ENCODE measurements around the gene DAGLA.

The DAGLA gene

GRCh38 chr11:61688365-61689163 is 8.4 kb downstream of the DAGLA start:
- no peak for DNase-seq (ENCODE audit: low spot score)
- no peak for FAIRE-seq

DNA sequence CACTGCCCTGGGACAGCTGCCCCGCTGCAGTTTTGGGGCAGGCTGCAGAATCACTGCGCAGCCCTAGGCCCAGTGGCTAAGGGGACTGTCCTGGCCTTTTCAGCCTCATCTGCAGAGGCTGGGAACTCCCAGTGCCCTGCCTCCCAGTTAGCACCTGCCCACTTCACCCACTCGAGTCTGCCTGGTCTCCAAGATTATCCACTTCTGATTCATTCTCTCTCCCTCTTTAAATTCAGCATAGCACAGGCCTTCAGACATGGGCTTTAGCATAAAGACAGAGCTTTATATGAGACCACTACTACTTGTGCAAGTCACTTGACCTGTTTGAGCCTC is 8.9 kb downstream of the DAGLA start:
- DNase-seq (ENCODE audit: low spot score): no peak

GRCh38 chr11:61690706-61691379 is 10.7 kb downstream of the DAGLA start:
- no peak for FAIRE-seq

More for the DNA sequence above, 8.9 kb downstream of the DAGLA start:
- no peak for FAIRE-seq

DNA sequence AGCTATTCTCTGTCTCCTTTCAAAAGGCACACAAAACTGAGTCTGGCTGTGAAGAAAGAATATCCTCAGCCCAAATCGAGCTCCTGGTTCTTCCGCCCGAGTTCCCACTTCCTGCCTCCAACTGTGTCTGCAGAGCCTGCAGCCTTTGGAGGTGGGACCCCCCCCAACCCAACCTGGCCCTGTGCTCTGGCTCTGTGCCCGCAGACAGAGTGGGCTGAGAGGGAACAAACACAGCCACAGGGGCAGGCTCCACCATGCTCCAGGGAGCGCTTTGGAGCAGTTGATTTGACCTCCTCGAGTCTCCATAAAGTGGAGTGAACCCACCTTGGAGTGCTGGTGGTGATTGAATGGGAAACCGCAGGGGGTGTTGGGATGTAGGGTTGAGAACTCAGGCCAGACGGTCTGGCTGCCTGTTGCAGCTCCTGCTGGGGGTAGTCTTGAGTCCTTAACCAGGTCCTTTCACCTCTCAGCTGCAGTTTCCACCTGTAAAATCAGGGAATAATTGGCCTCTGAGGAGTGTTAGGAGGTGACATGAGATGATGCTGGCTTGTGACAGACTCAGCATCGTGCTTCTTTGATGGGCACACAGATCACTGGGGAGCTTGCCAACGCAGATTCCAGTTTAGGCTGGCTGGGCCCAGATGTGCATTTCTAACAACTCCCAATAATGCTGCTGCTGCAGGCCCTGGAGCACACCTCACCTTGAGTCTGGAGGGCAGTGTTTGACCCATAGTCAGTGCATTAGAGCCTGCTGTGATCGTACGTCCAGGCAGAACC is 11.4 kb downstream of the DAGLA start:
- DNase-seq (ENCODE audit: low spot score): no peak
- FAIRE-seq: no peak

More at GRCh38 chr11:61690706-61691379, 10.7 kb downstream of the DAGLA start:
- no peak for DNase-seq (ENCODE audit: low spot score)

- DNase-seq (ENCODE audit: low spot score): no peak
These were observed 13.9 kb downstream of the DAGLA start for GRCh38 chr11:61693922-61694601.

DNA sequence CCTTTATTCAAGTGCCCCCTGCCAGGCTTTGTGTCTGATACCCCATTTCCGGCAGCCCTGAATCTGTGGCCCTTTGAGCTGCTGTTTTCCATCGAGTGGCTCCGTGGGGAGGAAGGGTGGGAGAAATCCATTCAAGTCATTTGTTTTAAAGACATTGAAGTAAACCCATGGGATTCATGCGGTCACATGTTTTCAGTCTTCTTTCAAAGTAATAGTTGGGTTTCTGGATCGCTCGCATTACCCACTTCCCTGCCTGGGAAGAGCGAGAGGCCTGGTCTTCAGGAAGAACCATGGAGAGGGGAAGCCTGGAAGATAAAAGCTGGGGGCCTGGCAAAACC is 14.4 kb downstream of the DAGLA start:
- DNase-seq (ENCODE audit: low spot score) (no peak), FAIRE-seq (no peak)

More at GRCh38 chr11:61693922-61694601, 13.9 kb downstream of the DAGLA start:
- FAIRE-seq: no peak

- DNase-seq (ENCODE audit: low spot score) (no peak), FAIRE-seq (no peak)
These were observed 14.9 kb downstream of the DAGLA start for GRCh38 chr11:61694946-61695706.

DNA sequence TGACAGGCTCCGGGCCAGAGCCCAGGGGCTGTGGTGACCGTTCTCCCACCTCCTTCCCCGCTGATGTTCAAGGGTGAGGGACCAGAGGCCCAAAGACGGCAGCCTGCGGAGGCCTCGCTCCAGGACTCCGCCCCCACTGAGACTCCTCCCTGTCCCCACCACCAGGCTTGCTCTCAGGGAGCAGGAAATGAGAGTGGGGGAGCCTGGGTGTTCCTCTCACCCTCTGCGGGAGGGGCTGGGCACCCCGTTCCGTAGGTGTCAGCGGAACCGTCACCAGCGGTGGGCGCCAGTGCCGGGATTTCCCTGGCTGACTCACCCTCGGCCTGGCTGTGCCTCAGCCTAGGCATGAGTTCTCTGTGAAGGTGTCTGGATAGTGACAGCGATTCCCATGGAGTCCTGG is 15.7 kb downstream of the DAGLA start:
- peak; percentile 82 for FAIRE-seq
- peak; percentile 88 for DNase-seq (ENCODE audit: low spot score)

- DNase-seq (ENCODE audit: low spot score) (no peak), FAIRE-seq (no peak)
These were observed 16.4 kb downstream of the DAGLA start for GRCh38 chr11:61696602-61697001.

DNA sequence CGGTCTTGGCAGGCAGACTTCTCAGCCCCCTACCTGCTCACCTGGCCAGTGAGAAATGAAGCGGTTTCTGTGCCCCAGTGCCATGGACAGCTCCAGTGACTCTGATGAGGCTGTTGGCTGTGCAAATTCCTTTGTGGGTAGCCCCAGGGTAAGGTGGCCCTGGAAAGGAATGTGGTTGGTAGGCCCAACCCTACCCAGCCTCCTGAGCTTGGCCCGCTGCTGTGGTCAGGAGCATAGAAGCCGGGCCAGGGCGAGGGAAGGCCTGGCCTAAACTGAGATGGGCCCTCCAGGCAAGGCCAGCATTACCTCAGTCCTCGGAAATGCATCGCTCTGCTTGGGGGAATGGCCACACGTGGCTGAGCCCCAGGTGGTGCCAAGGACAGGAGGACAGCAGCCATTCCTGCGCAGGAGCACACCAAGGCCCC is 16.9 kb downstream of the DAGLA start:
- DNase-seq (ENCODE audit: low spot score) (peak; percentile 73), FAIRE-seq (peak; percentile 74)

DNA sequence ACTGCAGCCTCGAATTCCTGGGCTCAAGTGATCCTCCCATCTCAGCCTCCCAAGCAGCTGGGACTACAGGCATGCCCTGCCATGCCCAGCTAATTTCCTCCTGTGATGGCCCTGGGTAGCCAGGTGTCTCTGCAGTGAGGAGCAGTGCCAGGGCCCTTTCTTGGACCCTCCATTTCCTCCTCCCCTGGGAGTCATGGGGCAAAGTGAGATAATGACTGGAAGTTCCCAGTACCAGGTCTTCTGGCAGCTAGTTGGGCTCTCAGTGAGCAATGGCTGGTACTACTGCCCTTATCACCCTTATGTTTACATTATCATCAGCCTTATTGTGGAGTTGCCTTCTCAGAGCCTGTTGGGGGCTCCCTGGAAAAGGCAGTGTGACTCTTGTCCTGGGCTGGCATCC is 17.6 kb downstream of the DAGLA start:
- FAIRE-seq (no peak), DNase-seq (ENCODE audit: low spot score) (no peak)

DNA sequence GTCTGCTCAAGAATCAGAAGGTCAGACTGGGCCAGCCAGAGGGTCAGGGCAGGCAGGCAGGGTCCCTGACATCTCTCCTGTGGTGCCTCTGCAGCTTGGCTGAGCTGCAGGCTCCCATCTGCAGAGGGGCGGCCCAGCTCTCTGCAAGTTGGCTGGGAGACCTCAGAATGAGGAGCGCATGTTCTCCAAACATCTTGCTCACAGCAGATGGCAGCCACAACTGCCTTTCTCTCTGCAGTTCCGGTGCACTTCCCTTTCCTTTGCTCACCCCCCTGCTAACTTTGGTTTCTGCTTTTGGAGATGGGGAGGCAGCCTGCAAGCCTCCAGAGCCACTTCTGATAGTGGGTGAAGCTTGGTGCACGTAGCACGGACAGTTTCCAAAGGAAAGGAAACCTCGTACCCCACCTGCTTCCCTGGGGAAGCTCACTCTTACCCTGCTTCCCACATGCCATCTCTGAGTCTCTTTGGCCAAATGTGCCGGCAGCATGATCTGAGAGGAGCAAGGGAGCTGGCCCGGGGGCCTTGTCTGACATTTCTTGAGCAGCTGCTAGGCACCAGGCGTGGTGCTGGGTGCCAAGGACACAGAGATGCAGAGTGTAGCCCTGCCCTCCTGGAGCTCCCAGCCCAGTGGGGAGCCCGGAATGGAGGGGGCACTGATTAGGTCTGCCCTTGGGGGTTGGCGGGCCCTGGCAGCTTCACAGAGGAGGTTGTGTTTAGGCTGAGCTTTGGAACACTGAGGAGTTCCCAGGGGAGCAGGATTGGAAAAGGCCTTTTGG is 18.2 kb downstream of the DAGLA start:
- FAIRE-seq (no peak), DNase-seq (ENCODE audit: low spot score) (no peak)

GRCh38 chr11:61699737-61700160 is 19.6 kb downstream of the DAGLA start:
- FAIRE-seq (no peak), DNase-seq (ENCODE audit: low spot score) (no peak)

DNA sequence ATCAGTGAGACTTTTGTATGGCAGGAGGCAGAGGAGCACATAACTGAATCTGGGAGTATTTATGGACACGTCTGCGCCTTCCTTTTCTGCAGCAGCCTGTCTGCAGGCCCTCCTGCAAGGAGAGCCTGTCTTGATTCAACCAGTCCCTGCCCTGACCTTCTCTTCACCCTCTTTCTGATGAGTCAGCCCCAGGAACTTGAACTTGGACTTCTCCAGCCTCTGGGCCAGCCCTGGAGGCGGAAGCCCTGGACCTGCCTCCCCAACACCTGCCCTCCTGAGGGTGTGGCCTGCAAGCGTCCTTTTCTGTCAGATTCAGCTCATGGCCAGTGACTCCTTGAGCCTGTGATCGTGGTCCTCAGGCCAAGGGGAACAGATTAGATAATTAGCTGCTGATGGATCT is 20.0 kb downstream of the DAGLA start:
- DNase-seq (ENCODE audit: low spot score) (peak; percentile 62), FAIRE-seq (no peak)

DNA sequence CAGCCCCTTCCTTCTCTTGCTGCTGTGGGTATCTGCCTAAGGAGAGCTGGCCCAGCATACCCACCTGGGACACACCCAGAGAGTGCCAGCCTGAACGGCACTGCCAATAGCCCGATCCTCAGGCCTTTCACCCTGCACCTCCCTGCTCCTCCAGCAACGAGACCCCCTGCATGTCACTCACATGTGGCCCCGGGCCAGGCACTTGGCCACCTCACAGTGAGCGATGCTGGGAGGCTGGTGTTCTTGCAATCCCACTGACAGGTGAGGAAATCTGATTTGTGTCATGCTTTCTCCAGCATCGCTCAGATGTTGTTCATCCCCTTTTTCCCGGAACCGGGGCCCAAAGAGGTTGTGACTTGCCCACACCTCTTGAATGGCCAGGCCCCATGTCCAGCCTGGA is 20.5 kb downstream of the DAGLA start:
- FAIRE-seq (no peak), DNase-seq (ENCODE audit: low spot score) (no peak)

DNA sequence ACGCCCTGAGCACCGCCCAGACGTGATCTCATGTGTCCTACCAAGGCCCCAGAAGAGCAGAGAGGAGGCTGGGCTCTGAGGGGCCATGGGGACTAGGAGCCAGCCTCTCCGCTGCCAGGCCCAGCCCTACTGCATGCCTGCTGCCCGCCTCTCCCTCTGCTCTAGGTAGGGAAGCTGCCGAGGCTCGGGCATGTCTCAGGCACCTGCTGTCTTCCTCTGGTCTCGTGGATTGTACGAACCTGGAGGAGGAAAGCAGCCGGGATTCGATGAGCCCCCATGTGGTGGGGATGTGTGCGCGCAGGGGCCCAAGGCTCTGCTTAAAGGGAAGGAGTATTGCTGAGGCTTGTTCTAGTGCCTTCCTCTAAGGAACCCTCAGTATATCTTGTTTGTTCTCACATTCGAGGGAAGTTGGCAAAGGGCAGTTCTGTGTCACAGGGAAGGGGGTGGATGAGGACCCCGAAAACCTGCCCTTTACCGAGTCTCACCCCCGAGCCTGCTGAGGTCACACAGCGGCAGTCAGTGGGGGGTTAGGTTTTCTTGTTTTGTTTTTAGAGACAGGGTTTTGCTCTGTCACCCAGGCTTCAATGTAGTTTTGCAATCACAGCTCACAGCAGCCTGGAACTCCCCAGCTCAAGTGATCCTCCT is 21.2 kb downstream of the DAGLA start:
- no peak for FAIRE-seq
- DNase-seq (ENCODE audit: low spot score): peak; percentile 25

- DNase-seq (ENCODE audit: low spot score) (no peak), FAIRE-seq (no peak)
These were observed 22.6 kb downstream of the DAGLA start for GRCh38 chr11:61702701-61703312.

- no peak for FAIRE-seq
- DNase-seq (ENCODE audit: low spot score): no peak
These were observed 24.6 kb downstream of the DAGLA start for GRCh38 chr11:61704838-61705237.
